GM04504 (cell line): ENCODE measurements around the gene DTD2.
A peak's percentile ranks its signal among the peaks of the same experiment; 100 is the strongest.
"Not testable (repeated sequence)": the region's sequence is repeated elsewhere in the genome, so short reads cannot be mapped to it uniquely, and the experiment has no call there.

Experiments
- DNase-seq: peaks from one replicate; pipeline ENCODE4 v3.0.0-alpha.2; 2012; ENCODE audit warnings: low read depth

The DTD2 gene

GRCh38 chr14:31441273-31442111, 15.8 kb downstream of the DTD2 start:
- DNase-seq, result no peak

GRCh38 chr14:31440280-31440679, 17.0 kb downstream of the DTD2 start:
- DNase-seq, result no peak

GRCh38 chr14:31439561-31439960, 17.7 kb downstream of the DTD2 start:
- no peak for DNase-seq

GRCh38 chr14:31437045-31437691, 20.1 kb downstream of the DTD2 start:
- DNase-seq, result not testable (repeated sequence)

- DNase-seq, result peak; percentile 87
These were observed 22.0 kb downstream of the DTD2 start for GRCh38 chr14:31435276-31435675.

GRCh38 chr14:31430634-31431264, 26.6 kb downstream of the DTD2 start:
- no peak for DNase-seq

- no peak for DNase-seq
These were observed 27.5 kb downstream of the DTD2 start for GRCh38 chr14:31429791-31430190.

GRCh38 chr14:31428011-31428410, 29.3 kb downstream of the DTD2 start:
- no peak for DNase-seq

GRCh38 chr14:31426663-31427062, 30.6 kb downstream of the DTD2 start:
- no peak for DNase-seq

- DNase-seq, result no peak
These were observed 31.4 kb downstream of the DTD2 start for GRCh38 chr14:31425905-31426304.

- DNase-seq, result no peak
These were observed 36.1 kb downstream of the DTD2 start for GRCh38 chr14:31421200-31421599.

GRCh38 chr14:31420319-31421111, 36.8 kb downstream of the DTD2 start, which contains the start of gene HEATR5A:
Gene HEATR5A, minus strand, starts transcription at chr14:31420550. Its CDS starts 17,575 bp downstream, at chr14:31402975.
- DNase-seq, result peak; percentile 92

- no peak for DNase-seq
These were observed 37.4 kb downstream of the DTD2 start for GRCh38 chr14:31419967-31420318.

- no peak for DNase-seq
These were observed 37.9 kb downstream of the DTD2 start for GRCh38 chr14:31419179-31419966.

GRCh38 chr14:31418440-31418839, 38.9 kb downstream of the DTD2 start:
- no peak for DNase-seq

- no peak for DNase-seq
These were observed 43.0 kb downstream of the DTD2 start for GRCh38 chr14:31414190-31414833.

- no peak for DNase-seq
These were observed 46.0 kb downstream of the DTD2 start for GRCh38 chr14:31411218-31411727.

- no peak for DNase-seq
These were observed 47.2 kb downstream of the DTD2 start for GRCh38 chr14:31410048-31410650.

- DNase-seq, result no peak
These were observed 48.9 kb downstream of the DTD2 start for GRCh38 chr14:31408421-31408820.

- DNase-seq, result no peak
These were observed 51.6 kb downstream of the DTD2 start for GRCh38 chr14:31405599-31406232.
